ENCODE results near the gene ADSS1. TPM values are rescaled to one million over a fixed set of nuclear protein-coding genes. Genes with fewer than 3 reads are reported as not detected.
"Not testable (repeated sequence)": the region's sequence is repeated elsewhere in the genome, so short reads cannot be mapped to it uniquely, and the experiment has no call there.

ADSS1 gene
- total RNA-seq, 2 donors from 2014 or later: 86.2 to 102 TPM

GRCh38 chr14:104741108-104741802 is 17.2 kb downstream of the ADSS1 start:
- intact Hi-C loops (cut with DNase I): no loop called here
- ATAC-seq (no peak), DNase-seq (no peak)

DNA sequence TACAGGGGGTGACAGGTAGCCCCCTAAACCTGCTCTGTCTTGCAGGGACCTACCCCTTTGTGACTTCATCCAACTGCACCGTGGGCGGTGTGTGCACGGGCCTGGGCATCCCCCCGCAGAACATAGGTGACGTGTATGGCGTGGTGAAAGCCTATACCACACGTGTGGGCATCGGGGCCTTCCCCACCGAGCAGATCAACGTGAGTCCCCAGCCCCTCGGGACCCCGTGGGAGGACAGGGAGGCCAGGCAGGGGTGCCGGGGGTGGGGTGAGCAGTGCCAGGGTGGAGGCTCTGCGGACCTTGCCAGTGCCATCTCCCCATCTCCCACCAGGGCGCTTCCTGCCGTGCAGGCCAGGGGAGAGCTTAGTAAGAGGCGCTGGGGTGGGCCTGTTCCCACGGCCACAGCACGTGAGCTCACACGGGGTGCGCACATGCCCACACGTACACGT is 17.8 kb downstream of the ADSS1 start:
- ATAC-seq: no peak
- intact Hi-C loops (cut with DNase I): no loop called here

DNA sequence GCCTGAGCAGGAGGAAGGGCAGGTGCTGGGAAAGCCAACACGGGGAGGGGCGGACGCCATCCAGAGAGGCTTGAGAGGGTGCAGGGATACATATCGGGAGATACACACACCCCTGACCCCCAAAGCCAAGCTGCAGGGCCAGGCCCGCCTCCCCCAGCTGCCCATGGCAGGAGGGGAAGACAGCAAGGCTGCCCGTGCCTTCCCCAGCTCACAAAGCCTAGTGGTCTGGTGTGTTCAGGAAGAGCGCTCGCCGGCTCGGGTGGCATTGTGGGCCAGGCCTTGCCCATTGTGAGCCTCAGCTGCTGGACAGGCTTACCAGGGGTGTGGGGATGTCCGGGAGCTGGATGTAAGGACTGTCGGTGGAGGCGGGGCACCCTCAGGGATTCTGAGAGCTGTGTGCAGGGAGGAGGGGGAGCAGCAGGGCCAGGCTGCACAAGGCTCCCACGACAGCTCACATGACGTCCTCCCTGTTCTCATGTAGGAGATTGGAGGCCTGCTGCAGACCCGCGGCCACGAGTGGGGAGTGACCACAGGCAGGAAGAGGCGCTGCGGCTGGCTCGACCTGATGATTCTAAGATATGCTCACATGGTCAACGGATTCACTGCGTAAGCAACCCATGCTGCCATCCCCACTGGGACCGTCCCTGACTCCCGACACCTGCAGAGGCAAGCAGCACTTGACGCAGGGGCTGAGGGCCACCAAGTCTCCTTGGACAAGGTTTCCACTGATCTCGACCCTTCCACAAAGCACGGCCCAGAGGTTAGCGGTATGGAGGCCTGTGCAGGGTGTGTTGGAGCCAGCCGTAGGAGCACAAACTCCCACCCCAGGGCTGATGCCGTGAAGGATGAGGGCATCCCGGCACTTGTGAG is 18.8 kb downstream of the ADSS1 start:
- DNase-seq: no peak
- intact Hi-C loops (cut with DNase I): no loop called here
- ATAC-seq: no peak

More for the DNA sequence above, 17.8 kb downstream of the ADSS1 start:
- no peak for DNase-seq

DNA sequence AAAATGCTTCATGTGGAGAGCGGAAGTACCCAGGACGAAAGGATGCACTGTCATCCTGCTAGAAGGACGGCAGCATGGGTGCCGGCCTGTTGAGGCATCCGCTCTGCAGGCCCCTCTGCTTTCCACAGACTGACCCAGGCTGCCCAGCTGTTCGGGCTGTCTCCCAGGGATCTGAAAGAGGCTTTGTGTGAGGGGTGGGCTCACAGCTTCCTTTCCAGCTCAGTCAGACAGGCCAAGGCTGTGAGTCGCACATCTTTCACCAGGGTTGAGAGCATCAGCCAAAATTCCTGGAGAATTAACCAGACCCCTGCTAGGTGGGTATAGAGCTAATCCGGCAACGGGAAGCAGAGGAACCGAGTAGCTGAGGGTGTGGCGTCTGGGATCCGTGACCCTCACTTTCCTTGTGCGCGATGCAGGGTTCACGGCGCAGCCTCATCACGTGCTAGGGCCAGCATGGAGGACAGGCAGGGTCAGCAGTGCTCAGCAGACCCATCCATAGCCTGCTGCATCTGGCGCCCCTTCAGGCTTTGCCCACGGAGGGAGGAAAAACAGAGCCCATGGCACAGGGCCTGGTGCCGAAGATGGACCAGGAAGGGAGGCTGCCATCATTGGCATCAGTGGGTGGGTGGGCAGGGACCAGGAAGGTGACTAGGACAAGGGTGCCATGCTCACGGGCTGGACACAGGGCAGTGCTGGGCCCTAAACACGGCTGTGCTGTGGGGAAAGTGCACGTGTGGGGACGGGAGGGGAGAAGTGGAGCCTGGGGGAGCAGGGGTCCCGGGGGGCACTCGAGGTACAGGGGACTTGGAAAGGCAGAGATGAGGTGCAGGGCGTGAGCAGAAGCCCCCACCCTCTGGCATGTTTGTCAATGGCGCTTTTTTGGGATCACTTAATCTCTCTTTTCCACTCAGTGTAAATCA is 19.7 kb downstream of the ADSS1 start:
- intact Hi-C loops (cut with DNase I): no loop called here
- DNase-seq: no peak

DNA sequence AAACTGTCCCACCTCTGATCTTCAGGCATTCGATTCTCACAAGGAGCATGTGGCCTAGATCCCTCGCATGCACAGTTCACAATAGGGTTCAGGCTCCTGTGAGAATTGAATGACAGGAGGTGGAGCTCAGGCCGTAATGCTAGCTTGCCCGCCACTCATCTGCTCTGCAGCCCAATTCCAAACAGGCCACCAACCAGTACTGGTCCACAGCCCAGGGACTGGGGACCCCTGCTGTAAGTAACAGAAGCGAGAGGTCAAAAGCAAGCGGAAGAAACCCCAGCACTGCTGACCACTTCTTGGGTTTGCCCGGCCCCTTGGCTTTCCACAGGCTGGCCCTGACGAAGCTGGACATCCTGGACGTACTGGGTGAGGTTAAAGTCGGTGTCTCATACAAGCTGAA is 20.5 kb downstream of the ADSS1 start:
- no peak for DNase-seq
- intact Hi-C loops (cut with DNase I): no loop called here

More for the DNA sequence above, 19.7 kb downstream of the ADSS1 start:
- ATAC-seq: no peak

GRCh38 chr14:104745431-104745830 is 21.4 kb downstream of the ADSS1 start:
- DNase-seq (no peak), ATAC-seq (no peak)
- intact Hi-C loops (cut with DNase I): no loop called here

More for the DNA sequence above, 20.5 kb downstream of the ADSS1 start:
- no peak for ATAC-seq

DNA sequence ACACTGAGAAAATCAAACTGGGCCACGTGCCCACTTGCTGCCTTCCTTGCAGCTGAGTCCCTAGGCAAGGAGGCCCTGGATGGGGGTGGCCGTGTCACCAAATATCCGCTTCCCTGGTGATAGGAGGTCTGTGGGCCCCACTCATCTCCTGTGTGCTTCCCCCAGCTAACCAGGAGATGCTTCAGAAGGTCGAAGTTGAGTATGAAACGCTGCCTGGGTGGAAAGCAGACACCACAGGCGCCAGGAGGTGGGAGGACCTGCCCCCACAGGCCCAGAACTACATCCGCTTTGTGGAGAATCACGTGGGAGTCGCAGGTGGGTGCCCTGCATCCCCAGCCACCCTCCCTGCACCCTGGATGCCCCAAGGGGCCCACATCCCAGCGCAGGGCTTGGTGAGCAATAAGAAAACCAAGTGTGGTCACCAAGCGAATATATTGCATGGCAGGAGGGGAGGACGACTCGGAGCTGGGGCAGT is 22.1 kb downstream of the ADSS1 start:
- no peak for DNase-seq
- intact Hi-C loops (cut with DNase I): no loop called here
- ATAC-seq: no peak

GRCh38 chr14:104746934-104747481 is 23.0 kb downstream of the ADSS1 start:
- DNase-seq: no peak
- intact Hi-C loops (cut with DNase I): no loop called here
- ATAC-seq: peak; percentile 35 to 54

- DNase-seq (no peak), ATAC-seq (no peak)
- intact Hi-C loops (cut with DNase I): no loop called here
Observed at GRCh38 chr14:104747876-104748275, 23.8 kb downstream of the ADSS1 start.

DNA sequence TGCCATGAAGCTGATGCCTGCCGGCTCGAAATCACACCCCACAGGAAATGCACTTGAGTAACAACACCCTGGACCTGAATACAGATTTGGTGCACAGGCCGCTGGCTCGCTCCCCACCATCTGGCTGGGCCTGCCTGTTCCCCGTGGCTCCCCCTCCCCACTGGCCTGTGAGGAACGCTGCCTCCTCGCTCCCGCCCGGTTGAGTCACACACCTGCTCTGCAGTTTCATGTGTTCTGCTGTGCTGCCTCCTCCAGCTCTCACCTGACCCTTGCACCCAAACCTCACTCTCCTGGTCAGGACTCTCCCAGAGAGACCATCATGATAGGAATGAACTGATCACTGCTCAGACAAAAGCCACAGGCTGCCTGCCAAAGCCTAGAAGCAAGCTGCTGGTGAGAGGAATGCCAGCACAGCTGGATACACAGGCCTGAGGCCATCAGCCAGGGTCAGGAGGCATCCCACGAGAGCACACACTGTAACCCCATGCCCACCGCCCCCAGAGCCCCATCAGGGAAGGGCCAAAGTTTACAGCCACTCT is 25.2 kb downstream of the ADSS1 start:
- ATAC-seq (no peak), DNase-seq (no peak)
- intact Hi-C loops (cut with DNase I): no loop called here

GRCh38 chr14:104750056-104750752 is 26.2 kb downstream of the ADSS1 start:
- intact Hi-C loops (cut with DNase I): no loop called here
- ATAC-seq (no peak), DNase-seq (no peak)

- ATAC-seq; intact Hi-C loops (cut with DNase I); DNase-seq: not testable (repeated sequence)
Observed at GRCh38 chr14:104750753-104751057, 26.7 kb downstream of the ADSS1 start.

GRCh38 chr14:104751539-104752422 is 27.8 kb downstream of the ADSS1 start:
- intact Hi-C loops (cut with DNase I): no loop called here
- ATAC-seq: no peak
- DNase-seq: no peak

DNA sequence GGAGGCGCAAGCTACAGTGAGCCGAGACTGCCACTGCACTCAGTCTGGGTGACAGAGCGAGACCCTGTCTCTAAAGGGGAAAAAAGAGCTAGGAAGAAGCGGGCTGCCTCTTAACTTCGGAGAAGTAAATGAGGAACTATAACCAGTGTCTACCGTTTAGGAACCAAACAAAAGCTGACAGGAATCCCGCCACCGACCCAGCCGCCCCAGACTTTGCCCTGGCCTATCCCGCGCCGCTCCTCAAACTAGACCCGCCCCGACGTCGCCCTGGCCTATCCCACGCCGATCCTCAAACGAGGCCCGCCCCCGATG is 28.4 kb downstream of the ADSS1 start:
- DNase-seq (no peak), ATAC-seq (no peak)
- intact Hi-C loops (cut with DNase I): no loop called here

- intact Hi-C loops (cut with DNase I): no loop called here
- DNase-seq (peak; percentile 100), ATAC-seq (peak; percentile 95 to 97)
Observed at GRCh38 chr14:104752735-104753527, 28.9 kb downstream of the ADSS1 start, which contains the start of gene SIVA1. SIVA1 (plus strand) TSS chr14:104753147; CDS start chr14:104753202, 55 bp downstream.

DNA sequence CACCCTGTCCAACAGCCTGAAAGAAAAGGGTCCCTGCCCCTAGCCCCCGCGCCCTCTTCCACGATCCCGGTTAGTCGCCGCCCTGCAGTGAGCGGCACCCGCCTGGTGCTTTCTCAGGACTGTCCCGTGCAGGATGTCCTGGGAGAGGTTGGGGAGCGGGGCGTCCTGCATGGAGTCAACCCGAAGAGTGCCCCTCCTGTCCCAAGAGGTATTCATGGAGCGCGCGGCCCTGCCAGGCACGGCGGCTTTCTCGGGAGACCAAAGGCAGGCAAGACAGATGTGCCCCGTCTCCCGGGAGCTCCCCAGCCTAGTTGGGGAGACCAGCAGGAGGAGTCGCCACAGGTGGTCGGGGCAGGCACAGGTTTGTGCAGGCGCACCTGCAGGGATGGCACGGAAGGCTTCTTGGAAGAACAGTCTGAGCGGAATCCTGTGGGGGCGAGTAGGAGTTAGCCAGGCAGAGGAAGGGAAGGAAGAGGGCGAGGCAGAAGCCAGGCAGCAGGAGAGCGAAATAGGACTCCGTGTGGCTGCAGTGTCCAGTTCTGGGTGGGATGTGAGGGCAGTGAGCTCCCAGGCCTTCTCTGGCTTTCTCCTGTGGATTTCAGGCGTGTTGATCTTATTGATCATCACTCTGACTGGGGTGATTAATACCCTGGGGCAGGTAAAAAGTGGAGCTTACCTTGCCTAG is 29.6 kb downstream of the ADSS1 start:
- intact Hi-C loops (cut with DNase I): no loop called here
- no peak for DNase-seq
- peak in 1 of 2 donors; percentile 3 for ATAC-seq
